DOHH2 (cell line): Measurements from ENCODE around the gene PSMB10.

Experiments used
- CTCF ChIP-seq: fragments of 200-600 bp; sonication (generic); IDR thresholded peaks from one replicate; pipeline ENCODE4 v1.5.1; 2014; ENCODE audit warnings: antibody characterized with exemption, mild to moderate bottlenecking, low read depth, low read length; ENCODE audit not compliant: poor library complexity, severe bottlenecking
- EZH2phosphoT487 ChIP-seq: fragments of 200-600 bp; sonication (generic); IDR thresholded peaks from 2 replicates; pipeline ENCODE4 v1.6.1; 2017; ENCODE audit warnings: borderline replicate concordance, mild to moderate bottlenecking, antibody characterized with exemption, low read length, moderate library complexity, mixed read lengths

GRCh38 chr16:67928561-67929364 lies 7.9 kb downstream of the PSMB10 start:
- TF ChIP-seq EZH2phosphoT487 (no peak), CTCF (peak; percentile 97)
